ENCODE measurements around the gene PCSK5.

GRCh38 chr9:76022317-76022716, 131.8 kb downstream of the PCSK5 start:
- no peak for TF ChIP-seq CTCF (IDR thresholded peaks at IDR 0.05; ENCODE audit: insufficient read depth, low read length, poor library complexity, severe bottlenecking)
- no peak for TF ChIP-seq EZH2phosphoT487 (conservative IDR thresholded peaks at IDR 0.05; ENCODE audit: low read length)
